Inflammatory macrophage (primary cell): Measurements from ENCODE around the gene ZNF784.
"Not testable (repeated sequence)": the region's sequence is repeated elsewhere in the genome, so short reads cannot be mapped to it uniquely, and the experiment has no call there.

ENCODE experiments used
- DNase-seq, 2 donors: peaks; one replicate each; pipeline ENCODE4 v3.0.0-alpha.2; 2020 to 2022

The ZNF784 gene

GRCh38 chr19:55580628-55581144 is 43.7 kb downstream of the ZNF784 start, which contains the start of gene ZNF579:
Gene ZNF579, minus strand, starts transcription at chr19:55580848. Its CDS starts 1,209 bp downstream, at chr19:55579639.
- peak; percentile 80 to 84 for DNase-seq

- DNase-seq = peak in 1 of 2 donors; percentile 1
These were observed 44.4 kb downstream of the ZNF784 start for GRCh38 chr19:55579766-55580621.

- no peak for DNase-seq
These were observed 45.3 kb downstream of the ZNF784 start for GRCh38 chr19:55578761-55579747.

GRCh38 chr19:55578031-55578760 is 46.2 kb downstream of the ZNF784 start:
- DNase-seq = no peak

GRCh38 chr19:55576746-55577145 is 47.6 kb downstream of the ZNF784 start:
- DNase-seq = no peak

- DNase-seq = not testable (repeated sequence)
These were observed 50.4 kb downstream of the ZNF784 start for GRCh38 chr19:55573929-55574328.
